GM12892 (cell line): ENCODE measurements around the gene QTRT2.

Experiments
- DNase-seq: peaks from one replicate; pipeline ENCODE4 v3.0.0; 2011; ENCODE audit not compliant: insufficient read length
- FAIRE-seq: peaks from 2 replicates; lab custom pipeline; 2011; peaks lifted over from hg19 to GRCh38; lab: Jason Lieb, UNC
- POLR2A ChIP-seq: IDR thresholded peaks from 2 replicates; pipeline ENCODE4 v1.6.1; 2011; ENCODE audit warnings: low read depth, low read length, control low read depth
- POLR2AphosphoS5 ChIP-seq: IDR thresholded peaks from 2 replicates; pipeline ENCODE4 v1.6.1; 2011; ENCODE audit warnings: low read depth, low read length, control low read depth
- TAF1 ChIP-seq: IDR thresholded peaks from 2 replicates; pipeline ENCODE4 v1.6.1; 2011; ENCODE audit warnings: low read depth, mild to moderate bottlenecking, control low read depth, low read length, borderline replicate concordance

The QTRT2 gene

GRCh38 chr3:114078126-114078525 is 21.6 kb downstream of the QTRT2 start:
- no peak for FAIRE-seq
- DNase-seq: no peak

GRCh38 chr3:114079761-114080160 is 23.2 kb downstream of the QTRT2 start:
- FAIRE-seq: no peak

More at GRCh38 chr3:114078126-114078525, 21.6 kb downstream of the QTRT2 start:
- no peak for TF ChIP-seq POLR2A
- TF ChIP-seq TAF1: no peak
- TF ChIP-seq POLR2AphosphoS5: no peak

DNA sequence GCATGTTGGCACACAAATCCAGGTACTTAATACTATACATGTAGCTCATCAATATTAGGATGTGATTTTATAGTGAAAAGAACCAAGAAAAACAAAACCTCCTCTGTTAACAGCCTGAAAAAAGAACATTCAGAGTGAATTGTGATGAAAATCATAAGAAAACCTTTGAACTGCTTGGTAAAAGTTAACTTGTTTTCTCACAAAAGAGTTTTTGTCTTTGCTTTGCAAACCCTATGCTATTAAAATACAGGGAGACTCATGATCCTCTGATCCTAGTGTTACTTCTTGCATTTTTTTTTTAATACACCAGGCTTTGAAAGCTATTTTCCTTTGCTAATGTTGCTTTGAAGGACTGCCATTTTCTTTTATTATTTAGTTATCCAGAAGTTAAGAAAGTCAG is 23.7 kb downstream of the QTRT2 start:
- FAIRE-seq (no peak), DNase-seq (no peak)
- no peak for TF ChIP-seq TAF1
- no peak for TF ChIP-seq POLR2A
- no peak for TF ChIP-seq POLR2AphosphoS5

More at GRCh38 chr3:114079761-114080160, 23.2 kb downstream of the QTRT2 start:
- TF ChIP-seq POLR2A (no peak), TAF1 (no peak), POLR2AphosphoS5 (no peak)
- no peak for DNase-seq

DNA sequence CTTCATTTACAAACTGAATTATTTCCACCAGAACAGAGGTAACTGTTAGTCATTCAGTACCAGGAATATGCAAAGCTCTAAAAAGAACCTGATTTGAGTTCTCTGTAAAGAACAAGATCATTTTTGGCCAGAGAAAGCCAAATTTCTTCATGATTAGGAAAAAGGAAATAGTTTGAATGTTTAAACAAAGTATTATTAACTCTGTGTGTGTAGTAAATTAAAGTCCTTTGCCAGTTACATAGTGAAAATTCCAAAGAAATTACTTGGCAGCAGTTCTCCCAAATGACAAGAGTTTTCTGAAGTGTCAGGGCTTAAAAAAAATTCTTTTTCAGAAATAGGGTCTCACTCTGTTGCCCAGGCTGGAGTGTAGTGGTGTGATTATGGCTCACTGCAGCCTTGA is 24.5 kb downstream of the QTRT2 start:
- TF ChIP-seq POLR2AphosphoS5: no peak
- no peak for TF ChIP-seq TAF1
- no peak for TF ChIP-seq POLR2A
- DNase-seq: no peak
- no peak for FAIRE-seq

DNA sequence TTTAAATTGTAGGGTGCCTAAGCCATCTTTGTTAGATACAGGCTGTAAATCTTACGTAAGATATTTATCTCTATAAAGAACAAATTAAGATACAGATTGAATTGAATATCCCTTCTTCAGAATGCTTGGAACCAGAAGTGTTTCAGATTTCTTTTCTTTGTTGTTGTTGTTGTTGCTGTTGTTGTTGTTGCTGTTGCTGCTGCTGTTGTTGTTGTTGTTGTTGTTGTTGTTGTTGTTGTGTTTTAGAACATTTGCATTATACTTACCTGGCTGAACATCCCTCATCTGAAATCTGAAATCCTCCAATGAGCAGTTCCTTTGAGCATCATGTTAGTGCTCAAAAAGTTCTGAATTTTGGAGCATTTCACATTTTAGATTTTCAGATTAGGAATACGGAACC is 26.6 kb downstream of the QTRT2 start:
- TF ChIP-seq POLR2AphosphoS5: no peak
- TF ChIP-seq TAF1: no peak
- no peak for TF ChIP-seq POLR2A
- FAIRE-seq (no peak), DNase-seq (no peak)

GRCh38 chr3:114086356-114086755 is 29.8 kb downstream of the QTRT2 start:
- TF ChIP-seq POLR2AphosphoS5: no peak
- no peak for TF ChIP-seq POLR2A
- TF ChIP-seq TAF1: no peak
- FAIRE-seq: no peak
- no peak for DNase-seq

DNA sequence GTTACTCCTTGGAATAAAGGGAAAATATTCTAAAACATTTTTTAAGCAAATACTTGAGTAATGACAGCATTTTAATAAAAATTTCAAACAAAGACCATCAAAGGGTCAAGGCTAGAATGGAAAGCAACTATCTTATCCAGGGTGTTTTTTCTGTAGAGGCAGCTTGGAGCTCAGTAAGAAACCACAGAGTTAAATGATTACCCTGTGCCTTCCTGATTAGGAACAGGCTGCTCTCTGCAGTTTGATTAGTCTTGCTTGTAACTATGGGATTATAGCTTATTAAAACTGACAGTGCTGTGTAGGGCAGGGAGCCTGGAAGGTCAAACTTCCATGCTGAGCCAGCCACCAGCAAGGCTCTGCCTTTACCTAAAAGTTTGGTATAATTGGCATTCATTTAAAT is 33.1 kb downstream of the QTRT2 start:
- DNase-seq: no peak
- TF ChIP-seq TAF1 (no peak), POLR2AphosphoS5 (no peak), POLR2A (no peak)
- FAIRE-seq: no peak

- TF ChIP-seq POLR2AphosphoS5 (no peak), POLR2A (no peak), TAF1 (no peak)
- DNase-seq (no peak), FAIRE-seq (no peak)
These were observed 35.8 kb downstream of the QTRT2 start for GRCh38 chr3:114092151-114093015.

DNA sequence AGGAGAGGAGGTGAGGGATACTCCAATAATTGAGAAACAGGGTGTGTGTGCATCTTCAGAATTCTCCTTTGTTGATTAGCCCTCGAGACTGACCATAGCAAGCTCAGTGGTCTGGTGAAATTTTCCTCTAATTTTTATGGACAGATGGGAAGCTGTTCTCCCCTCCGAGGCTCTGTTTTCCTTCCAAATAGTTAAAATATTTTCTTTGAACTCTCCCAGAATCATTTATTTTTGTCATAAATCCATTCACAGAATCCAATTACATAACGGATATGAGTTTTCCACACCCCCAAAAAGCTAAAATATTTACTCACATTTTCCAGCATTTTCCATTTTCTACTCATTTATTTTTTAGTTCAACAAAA is 36.5 kb downstream of the QTRT2 start:
- TF ChIP-seq TAF1 (no peak), POLR2AphosphoS5 (no peak), POLR2A (no peak)
- FAIRE-seq: no peak
- DNase-seq: no peak

- FAIRE-seq (no peak), DNase-seq (no peak)
- TF ChIP-seq POLR2A (no peak), POLR2AphosphoS5 (no peak), TAF1 (no peak)
These were observed 37.1 kb downstream of the QTRT2 start for GRCh38 chr3:114093596-114093995.

- TF ChIP-seq TAF1 (no peak), POLR2AphosphoS5 (no peak), POLR2A (no peak)
- no peak for FAIRE-seq
- no peak for DNase-seq
These were observed 39.3 kb downstream of the QTRT2 start for GRCh38 chr3:114095796-114096195.

GRCh38 chr3:114101101-114101500 is 44.6 kb downstream of the QTRT2 start:
- FAIRE-seq (no peak), DNase-seq (no peak)
- no peak for TF ChIP-seq POLR2AphosphoS5
- no peak for TF ChIP-seq POLR2A
- TF ChIP-seq TAF1: no peak
